C4-2B (cell line): Measurements from ENCODE around the gene ACLY.
"Not testable (repeated sequence)": the region's sequence is repeated elsewhere in the genome, so short reads cannot be mapped to it uniquely, and the experiment has no call there.

Experiments used
- H3K27ac ChIP-seq: fragments of 450-650 bp; 2 replicates; pipeline ENCODE4 v1.5.1; 2017
- CTCF ChIP-seq: fragments of 450-650 bp; conservative IDR thresholded peaks from 2 replicates; pipeline ENCODE4 v1.5.1; 2017; ENCODE audit warnings: mild to moderate bottlenecking
- ZFX ChIP-seq: fragments of 450-650 bp; IDR thresholded peaks from 2 replicates; pipeline ENCODE4 v1.6.1; 2017

Gene ACLY

GRCh38 chr17:41882756-41883155 is 36.0 kb downstream of the ACLY start:
- no peak for TF ChIP-seq ZFX
- TF ChIP-seq CTCF = no peak
- no peak overlapping the region for H3K27ac ChIP-seq

GRCh38 chr17:41880130-41880529 is 38.6 kb downstream of the ACLY start:
- no peak overlapping the region for H3K27ac ChIP-seq
- TF ChIP-seq ZFX (no peak), CTCF (no peak)

- not testable (repeated sequence) for H3K27ac ChIP-seq
Observed at GRCh38 chr17:41874293-41874670, 44.5 kb downstream of the ACLY start.

GRCh38 chr17:41873559-41874292 is 45.0 kb downstream of the ACLY start:
- no peak for TF ChIP-seq CTCF
- no peak for TF ChIP-seq ZFX
- H3K27ac ChIP-seq = no peak overlapping the region

GRCh38 chr17:41871789-41872188 is 47.0 kb downstream of the ACLY start:
- H3K27ac ChIP-seq = no peak overlapping the region
- no peak for TF ChIP-seq ZFX

GRCh38 chr17:41870627-41871026 is 48.1 kb downstream of the ACLY start:
- H3K27ac ChIP-seq = peak overlapping the region; percentile 68
- TF ChIP-seq CTCF (no peak), ZFX (no peak)

GRCh38 chr17:41870097-41870496 is 48.7 kb downstream of the ACLY start:
- peak overlapping the region; percentile 68 for H3K27ac ChIP-seq
- TF ChIP-seq ZFX = no peak
- no peak for TF ChIP-seq CTCF

GRCh38 chr17:41869426-41869825 is 49.3 kb downstream of the ACLY start:
- H3K27ac ChIP-seq = peak overlapping the region; percentile 68
- TF ChIP-seq ZFX = no peak
- TF ChIP-seq CTCF = no peak
